HepG2 (cell line): ENCODE data around the gene PPP1R12B. TPM values are rescaled to one million over a fixed set of nuclear protein-coding genes. Genes with fewer than 3 reads are reported as not detected.

Experiments
- ATAC-seq: fragments of 200-7000 bp; cut with Tn5 transposase; 3 replicates; pipeline ENCODE4 v1.9.1; 2020; ENCODE audit warnings: mild to moderate bottlenecking, moderate library complexity
- BruUV-seq: library from RNA; stranded (reverse); fragments of 400-500 nt; replicated peaks from 2 replicates; lab custom pipeline; 2021; lab: Mats Ljungman, UMichigan
- CTCF ChIA-PET: fragments of 300-600 bp; formaldehyde crosslinking; extraction: SDS; loops from one replicate; lab custom pipeline; 2021; ENCODE audit warnings: low total read pairs, inconsistent platforms, low intra/inter-chr PET ratio; lab: Yijun Ruan, JAX
- POLR2A ChIA-PET: fragments of 350-600 bp; sonication (Branson Sonifier 250); formaldehyde crosslinking; loops from one replicate; lab custom pipeline; 2020; ENCODE audit warnings: antibody characterized with exemption, inconsistent platforms; lab: Yijun Ruan, JAX
- DNase-seq: peaks from one replicate; pipeline ENCODE4 v3.0.0-alpha.2; 2015; ENCODE audit warnings: low spot score
- FAIRE-seq: peaks from 3 replicates; lab custom pipeline; 2011; peaks lifted over from hg19 to GRCh38; lab: Jason Lieb, UNC
- H2AFZ ChIP-seq: one replicate; pipeline ENCODE4 v1.6.1; 2011; ENCODE audit warnings: low read length, inconsistent platforms
- H3K27ac ChIP-seq: fragments of 300-600 bp; 3 replicates; pipeline ENCODE4 v1.8.0; 2011; ENCODE audit warnings: mixed run types, mild to moderate bottlenecking, mixed read lengths, low read length, inconsistent platforms; ENCODE audit not compliant: insufficient read depth; ENCODE audit errors: extremely low read length
- H3K27me3 ChIP-seq, 2 experiments: fragments of 200-600 bp in 1 of 2; 2 replicates in 1 of 2; 3 replicates in 1 of 2; pipeline versions ENCODE4 v1.6.0 to v1.8.0; 2011; ENCODE audit warnings: low read length in 2 of 2, mild to moderate bottlenecking in 2 of 2, moderate library complexity in 2 of 2, inconsistent platforms in 1 of 2; ENCODE audit not compliant: insufficient read depth in 2 of 2, control insufficient read depth in 1 of 2
- H3K36me3 ChIP-seq, 2 experiments: fragments of 200-600 bp in 1 of 2; replicated peaks in 1 of 2; 2 replicates in 1 of 2; 3 replicates in 1 of 2; pipeline versions ENCODE4 v1.5.1 to v1.8.0; 2011; ENCODE audit warnings: low read length in 2 of 2, inconsistent platforms in 1 of 2; ENCODE audit not compliant: insufficient read depth in 2 of 2, control insufficient read depth in 1 of 2
- H3K4me1 ChIP-seq: 2 replicates; pipeline ENCODE4 v1.5.1; 2012; ENCODE audit warnings: low read length, inconsistent platforms; ENCODE audit not compliant: insufficient read depth
- H3K4me2 ChIP-seq: 2 replicates; pipeline ENCODE4 v1.6.0; 2011; ENCODE audit warnings: low read depth, low read length, inconsistent platforms
- H3K4me3 ChIP-seq, 3 experiments: fragments of 200-600 bp in 1 of 3; sonication (generic), shearing (Covaris generic) in 1 of 3; replicated peaks in 1 of 3; 2 replicates each; pipeline ENCODE4 v1.5.1; 2011 to 2016; ENCODE audit warnings: low read length in 3 of 3, inconsistent platforms in 2 of 3, low read depth in 2 of 3, mild to moderate bottlenecking in 2 of 3, control low read depth in 1 of 3, mixed read lengths in 1 of 3; ENCODE audit not compliant: insufficient read depth in 1 of 3
- H3K79me2 ChIP-seq: one replicate; pipeline ENCODE4 v1.6.1; 2011; ENCODE audit warnings: low read length, inconsistent platforms; ENCODE audit not compliant: insufficient read depth
- H3K9ac ChIP-seq: 2 replicates; pipeline ENCODE4 v1.6.0; 2011; ENCODE audit warnings: mild to moderate bottlenecking, low read depth, low read length, inconsistent platforms; ENCODE audit not compliant: insufficient read depth
- H3K9me3 ChIP-seq: 2 replicates; pipeline ENCODE4 v1.5.1; 2012; ENCODE audit warnings: mild to moderate bottlenecking, low read length
- H4K20me1 ChIP-seq: 2 replicates; pipeline ENCODE4 v1.6.0; 2011; ENCODE audit warnings: inconsistent platforms, mild to moderate bottlenecking, low read length, moderate library complexity; ENCODE audit not compliant: insufficient read depth
- ATF6 ChIP-seq: sonication (generic); formaldehyde crosslinking; conservative IDR thresholded peaks from 2 replicates; pipeline ENCODE4 v1.4.0; 2020; ENCODE audit warnings: missing genetic modification reagents
- CCDC6 ChIP-seq: sonication (generic); formaldehyde crosslinking; IDR thresholded peaks from 2 replicates; pipeline ENCODE4 v1.8.1; 2022; ENCODE audit warnings: mild to moderate bottlenecking, missing genetic modification reagents, moderate library complexity
- CREM ChIP-seq, 2 experiments: sonication (generic) in 1 of 2; formaldehyde crosslinking in 1 of 2; IDR thresholded peaks; 2 replicates each; pipeline versions ENCODE4 v1.4.0 to v1.6.1; 2016 to 2020; ENCODE audit warnings: antibody characterized with exemption in 1 of 2, mild to moderate bottlenecking in 1 of 2, missing genetic modification reagents in 1 of 2
- MED13 ChIP-seq: sonication (generic); formaldehyde crosslinking; IDR thresholded peaks from 2 replicates; pipeline ENCODE4 v1.5.0; 2020; ENCODE audit warnings: missing genetic modification reagents
- NPAS2 ChIP-seq: sonication (generic); formaldehyde crosslinking; IDR thresholded peaks from 2 replicates; pipeline ENCODE4 v1.8.0; 2022; ENCODE audit warnings: mild to moderate bottlenecking, missing genetic modification reagents, borderline replicate concordance
- SNRNP70 ChIP-seq: fragments of 200-400 bp; formaldehyde crosslinking; IDR thresholded peaks from 2 replicates; pipeline ENCODE4 v1.6.1; 2017; ENCODE audit warnings: mild to moderate bottlenecking, low read depth, low read length, moderate library complexity
- ZBTB3 ChIP-seq: sonication (generic); formaldehyde crosslinking; IDR thresholded peaks from 2 replicates; pipeline ENCODE4 v1.4.0; 2020; ENCODE audit warnings: low read depth, mild to moderate bottlenecking, moderate library complexity, missing genetic modification reagents, borderline replicate concordance
- ZBTB33 ChIP-seq: sonication (generic); formaldehyde crosslinking; IDR thresholded peaks from 2 replicates; pipeline ENCODE4 v1.4.0; 2020; ENCODE audit warnings: missing genetic modification reagents
- ZNF17 ChIP-seq: sonication (generic); formaldehyde crosslinking; IDR thresholded peaks from 2 replicates; pipeline ENCODE4 v1.5.0; 2020; ENCODE audit warnings: mild to moderate bottlenecking, missing genetic modification reagents
- ZNF275 ChIP-seq: sonication (generic); formaldehyde crosslinking; IDR thresholded peaks from 2 replicates; pipeline ENCODE4 v1.8.0; 2022; ENCODE audit warnings: missing genetic modification reagents, mild to moderate bottlenecking, inconsistent platforms, borderline replicate concordance
- ZNF460 ChIP-seq: sonication (generic); formaldehyde crosslinking; IDR thresholded peaks from 2 replicates; pipeline ENCODE4 v1.5.1; 2020; ENCODE audit warnings: missing genetic modification reagents, mild to moderate bottlenecking, borderline replicate concordance
- ZNF567 ChIP-seq: sonication (generic); formaldehyde crosslinking; IDR thresholded peaks from 2 replicates; pipeline ENCODE4 v1.8.1; 2023; ENCODE audit warnings: mild to moderate bottlenecking, missing genetic modification reagents, borderline replicate concordance
- ZNF792 ChIP-seq: IDR thresholded peaks from 2 replicates; pipeline ENCODE4 v1.6.1; 2016
- WGBS: methylation state at CpG from one replicate; pipeline ENCODE4 v1.1.6; 2017; ENCODE audit warnings: low lambda C conversion rate; 5-methylcytosine and 5-hydroxymethylcytosine counted together
- in situ Hi-C: cut with HindIII; loops from 2 replicates; pipeline ENCODE4 v1.10.0; 2017; ENCODE audit warnings: low pct_unique_long_range_greater_than_20kb; ENCODE audit not compliant: extremely low pct_ligation_motif_present
- intact Hi-C: fragments of 100-400 bp; cut with micrococcal nuclease; formaldehyde crosslinking; loops from one replicate; pipeline ENCODE4 v1.10.0; 2022; ENCODE audit not compliant: unreplicated experiment
- polyA plus RNA-seq, 8 experiments: library from polyadenylated mRNA; depleted of rRNA in 3 of 8; stranded (reverse) in 7 of 8; unstranded in 1 of 8; fragments of >200 nt; fragmentation: Illumina TruSeq in 4 of 8; extraction: Trizol in 4 of 8; gene quantifications; 2 replicates each; pipeline versions ENCODE4 v1.2.1 to v1.2.3, GENCODE V29; 2011 to 2016; ENCODE audit warnings: low read depth in 4 of 8, missing spikeins in 1 of 8, mixed read lengths in 1 of 8; ENCODE audit not compliant: insufficient read depth in 1 of 8
- total RNA-seq, 5 experiments: library from RNA; depleted of rRNA; stranded (reverse); fragments of >200 nt; fragmentation: Illumina TruSeq; extraction: Trizol; gene quantifications; 2 replicates each; pipeline ENCODE4 v1.2.3, GENCODE V29; 2016; ENCODE audit warnings: low read depth in 1 of 5
- TF ChIP-seq, protein P1 (sequence below): sonication (generic); formaldehyde crosslinking; IDR thresholded peaks from 2 replicates; pipeline ENCODE4 v1.4.0; 2020; ENCODE audit warnings: missing genetic modification reagents

PPP1R12B gene
- total and polyA plus RNA-seq, 2 of the 13 experiments (the other 11 are each of a cell fraction or from before 2014, with no cell fraction given) = 12.0 to 13.6 TPM

- ChIA-PET POLR2A (no interaction called here), CTCF (no interaction called here)
- no peaks in the 10 kb centered on the region for H3K36me3 ChIP-seq
- WGBS = 70% methylated on average over 3 of the region's 3 CpGs
- DNase-seq (no peak), FAIRE-seq (no peak), ATAC-seq (no peak)
- no peaks in the 10 kb centered on the region for H3K27me3 ChIP-seq
- no peaks in the 10 kb centered on the region; the same call in 1 of the 2 replicates for H4K20me1 ChIP-seq
- in situ Hi-C loops = loop anchor here (10.0 kb wide), 1 partner anchor 92 kb away; no protein-coding TSS in a partner anchor
- intact Hi-C loops = no loop called here
- no peaks in the 10 kb centered on the region for H3K9me3 ChIP-seq
- H3K4me3 ChIP-seq = no peak overlapping the region
- H3K27ac ChIP-seq = no peak overlapping the region
- no peaks in the 10 kb centered on the region for H3K4me1 ChIP-seq
- no peaks in the 10 kb centered on the region for H3K79me2 ChIP-seq
- no peak overlapping the region for H2AFZ ChIP-seq
- H3K4me2 ChIP-seq = no peak overlapping the region
- no peak overlapping the region for H3K9ac ChIP-seq
- no TSS peak for BruUV-seq
- no peak for TF ChIP-seq ZBTB33 (CRISPR knock-in tag)
- no peak for TF ChIP-seq ZNF792 (CRISPR knock-in tag)
- TF ChIP-seq CCDC6 (CRISPR knock-in tag) = no peak
- TF ChIP-seq ZNF460 (CRISPR knock-in tag) = no peak
- no peak for TF ChIP-seq ZBTB3 (CRISPR knock-in tag)
- no peak for TF ChIP-seq ZNF275 (CRISPR knock-in tag)
- TF ChIP-seq ATF6 = no peak
- TF ChIP-seq, protein P1, sequence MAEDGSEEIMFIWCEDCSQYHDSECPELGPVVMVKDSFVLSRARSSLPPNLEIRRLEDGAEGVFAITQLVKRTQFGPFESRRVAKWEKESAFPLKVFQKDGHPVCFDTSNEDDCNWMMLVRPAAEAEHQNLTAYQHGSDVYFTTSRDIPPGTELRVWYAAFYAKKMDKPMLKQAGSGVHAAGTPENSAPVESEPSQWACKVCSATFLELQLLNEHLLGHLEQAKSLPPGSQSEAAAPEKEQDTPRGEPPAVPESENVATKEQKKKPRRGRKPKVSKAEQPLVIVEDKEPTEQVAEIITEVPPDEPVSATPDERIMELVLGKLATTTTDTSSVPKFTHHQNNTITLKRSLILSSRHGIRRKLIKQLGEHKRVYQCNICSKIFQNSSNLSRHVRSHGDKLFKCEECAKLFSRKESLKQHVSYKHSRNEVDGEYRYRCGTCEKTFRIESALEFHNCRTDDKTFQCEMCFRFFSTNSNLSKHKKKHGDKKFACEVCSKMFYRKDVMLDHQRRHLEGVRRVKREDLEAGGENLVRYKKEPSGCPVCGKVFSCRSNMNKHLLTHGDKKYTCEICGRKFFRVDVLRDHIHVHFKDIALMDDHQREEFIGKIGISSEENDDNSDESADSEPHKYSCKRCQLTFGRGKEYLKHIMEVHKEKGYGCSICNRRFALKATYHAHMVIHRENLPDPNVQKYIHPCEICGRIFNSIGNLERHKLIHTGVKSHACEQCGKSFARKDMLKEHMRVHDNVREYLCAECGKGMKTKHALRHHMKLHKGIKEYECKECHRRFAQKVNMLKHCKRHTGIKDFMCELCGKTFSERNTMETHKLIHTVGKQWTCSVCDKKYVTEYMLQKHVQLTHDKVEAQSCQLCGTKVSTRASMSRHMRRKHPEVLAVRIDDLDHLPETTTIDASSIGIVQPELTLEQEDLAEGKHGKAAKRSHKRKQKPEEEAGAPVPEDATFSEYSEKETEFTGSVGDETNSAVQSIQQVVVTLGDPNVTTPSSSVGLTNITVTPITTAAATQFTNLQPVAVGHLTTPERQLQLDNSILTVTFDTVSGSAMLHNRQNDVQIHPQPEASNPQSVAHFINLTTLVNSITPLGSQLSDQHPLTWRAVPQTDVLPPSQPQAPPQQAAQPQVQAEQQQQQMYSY (CRISPR knock-in tag) = no peak
- no peak for TF ChIP-seq MED13 (CRISPR knock-in tag)
- TF ChIP-seq NPAS2 (CRISPR knock-in tag) = no peak
- no peak for TF ChIP-seq ZNF567 (CRISPR knock-in tag)
- no peak for TF ChIP-seq ZNF17 (CRISPR knock-in tag)
- TF ChIP-seq CREM (IDR thresholded peaks at IDR 0.05) = no peak
- TF ChIP-seq CREM (CRISPR knock-in tag; IDR thresholded peaks at IDR 0.05) = no peak
- no peak for TF ChIP-seq SNRNP70
Observed at GRCh38 chr1:202597090-202597761, 248.7 kb downstream of the PPP1R12B start.
